Neural crest cell (in vitro differentiated cells): ENCODE results near the gene E4F1. TPM values are rescaled to one million over a fixed set of nuclear protein-coding genes. Genes with fewer than 3 reads are reported as not detected.
"Not testable (repeated sequence)": the region's sequence is repeated elsewhere in the genome, so short reads cannot be mapped to it uniquely, and the experiment has no call there.

Source experiments
- DNase-seq: peaks from one replicate; pipeline ENCODE4 v3.0.0; 2021; ENCODE audit warnings: low read depth, mixed read lengths, low spot score
- H3K27ac Mint-ChIP-seq: one replicate; pipeline ENCODE4 v1.8.0; 2021; ENCODE audit warnings: mild to moderate bottlenecking, mixed read lengths; ENCODE audit not compliant: unreplicated experiment
- H3K27me3 Mint-ChIP-seq: 2 replicates; pipeline ENCODE4 v1.8.0; 2021; ENCODE audit warnings: low read depth, mild to moderate bottlenecking, mixed read lengths
- H3K36me3 Mint-ChIP-seq: 2 replicates; pipeline ENCODE4 v1.8.0; 2021; ENCODE audit warnings: low read depth, mild to moderate bottlenecking, mixed read lengths
- H3K4me1 Mint-ChIP-seq: 2 replicates; pipeline ENCODE4 v1.8.0; 2021; ENCODE audit warnings: mixed read lengths
- H3K4me3 Mint-ChIP-seq: one replicate; pipeline ENCODE4 v1.8.0; 2021; ENCODE audit warnings: mild to moderate bottlenecking, mixed read lengths
- H3K9me3 Mint-ChIP-seq: 2 replicates; pipeline ENCODE4 v1.8.0; 2021; ENCODE audit warnings: mixed read lengths
- total RNA-seq: library from RNA; stranded (reverse); gene quantifications from 2 replicates; pipeline ENCODE4 v1.2.1, GENCODE V29; 2021
- TF ChIP-seq, protein P1 (sequence below): fragments of 200-600 bp; sonication (generic); conservative IDR thresholded peaks from 2 replicates; pipeline ENCODE4 v1.5.0; 2021; ENCODE audit warnings: antibody characterized with exemption, mild to moderate bottlenecking

Gene E4F1
- total RNA-seq, 1 donor from 2014 or later: 38.9 TPM

DNA sequence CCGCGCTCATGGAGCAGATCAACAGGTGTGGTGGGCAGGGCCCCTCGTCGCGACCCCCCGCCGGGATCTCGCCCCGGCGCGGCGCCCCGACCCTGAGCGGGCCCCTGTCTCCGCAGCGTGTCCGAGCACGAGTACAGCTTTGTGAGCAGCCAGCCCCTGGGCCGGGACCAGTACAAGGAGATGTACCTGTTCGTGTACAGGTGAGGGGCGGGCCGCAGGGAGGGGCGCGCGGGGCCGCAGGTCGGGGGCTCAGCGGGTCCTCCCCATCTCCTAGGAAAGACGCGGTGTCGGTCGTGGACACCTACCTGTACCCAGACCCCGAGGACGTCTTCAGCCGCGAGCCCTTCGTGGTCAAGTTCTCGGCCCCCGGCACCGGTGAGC lies 13.7 kb downstream of the E4F1 start:
- no peak for DNase-seq
- no peak overlapping the region for H3K4me3 Mint-ChIP-seq

DNA sequence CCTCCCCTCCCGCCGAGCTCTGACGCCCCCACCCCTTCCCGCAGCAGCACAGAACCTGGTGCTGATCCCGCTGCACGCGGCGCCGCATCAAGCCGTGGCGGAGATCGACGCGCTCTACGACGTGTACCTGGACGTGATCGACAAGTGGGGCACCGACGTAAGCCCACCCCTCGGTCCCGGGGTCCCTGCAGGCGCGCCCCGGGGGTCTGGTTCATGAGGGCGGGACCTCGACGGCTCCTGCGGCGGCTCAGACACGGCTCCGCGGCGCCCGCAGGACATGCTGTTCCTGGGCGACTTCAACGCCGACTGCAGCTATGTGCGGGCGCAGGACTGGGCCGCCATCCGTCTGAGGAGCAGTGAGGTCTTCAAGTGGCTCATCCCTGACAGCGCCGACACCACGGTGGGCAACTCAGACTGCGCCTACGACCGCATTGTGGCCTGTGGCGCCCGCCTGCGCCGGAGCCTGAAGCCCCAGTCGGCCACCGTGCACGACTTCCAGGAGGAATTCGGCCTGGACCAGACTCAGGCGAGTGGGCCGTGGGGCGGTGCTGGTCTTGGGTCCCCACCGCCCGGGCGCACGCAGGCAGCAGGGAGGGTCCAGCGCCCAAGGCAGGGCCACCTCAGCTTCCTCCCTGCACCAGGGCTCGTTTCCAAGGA lies 14.2 kb downstream of the E4F1 start:
- DNase-seq: no peak
- H3K4me3 Mint-ChIP-seq: peak overlapping the region; percentile 54
- no peaks in the 10 kb centered on the region for H3K4me1 Mint-ChIP-seq
- H3K27me3 Mint-ChIP-seq: peaks cover 40% of the 10 kb centered on the region
- H3K36me3 Mint-ChIP-seq: peaks cover 5% of the 10 kb centered on the region
- TF ChIP-seq, protein P1, sequence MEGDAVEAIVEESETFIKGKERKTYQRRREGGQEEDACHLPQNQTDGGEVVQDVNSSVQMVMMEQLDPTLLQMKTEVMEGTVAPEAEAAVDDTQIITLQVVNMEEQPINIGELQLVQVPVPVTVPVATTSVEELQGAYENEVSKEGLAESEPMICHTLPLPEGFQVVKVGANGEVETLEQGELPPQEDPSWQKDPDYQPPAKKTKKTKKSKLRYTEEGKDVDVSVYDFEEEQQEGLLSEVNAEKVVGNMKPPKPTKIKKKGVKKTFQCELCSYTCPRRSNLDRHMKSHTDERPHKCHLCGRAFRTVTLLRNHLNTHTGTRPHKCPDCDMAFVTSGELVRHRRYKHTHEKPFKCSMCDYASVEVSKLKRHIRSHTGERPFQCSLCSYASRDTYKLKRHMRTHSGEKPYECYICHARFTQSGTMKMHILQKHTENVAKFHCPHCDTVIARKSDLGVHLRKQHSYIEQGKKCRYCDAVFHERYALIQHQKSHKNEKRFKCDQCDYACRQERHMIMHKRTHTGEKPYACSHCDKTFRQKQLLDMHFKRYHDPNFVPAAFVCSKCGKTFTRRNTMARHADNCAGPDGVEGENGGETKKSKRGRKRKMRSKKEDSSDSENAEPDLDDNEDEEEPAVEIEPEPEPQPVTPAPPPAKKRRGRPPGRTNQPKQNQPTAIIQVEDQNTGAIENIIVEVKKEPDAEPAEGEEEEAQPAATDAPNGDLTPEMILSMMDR: no peak
- H3K9me3 Mint-ChIP-seq: no peaks in the 10 kb centered on the region
- H3K27ac Mint-ChIP-seq: no peak overlapping the region

More for the DNA sequence above, 13.7 kb downstream of the E4F1 start:
- Mint-ChIP-seq H3K4me1 (no peaks in the 10 kb centered on the region), H3K36me3 (peaks cover 2% of the 10 kb centered on the region), H3K9me3 (no peaks in the 10 kb centered on the region), H3K27me3 (peaks cover 37% of the 10 kb centered on the region), H3K27ac (no peak overlapping the region)
- TF ChIP-seq, protein P1: no peak

DNA sequence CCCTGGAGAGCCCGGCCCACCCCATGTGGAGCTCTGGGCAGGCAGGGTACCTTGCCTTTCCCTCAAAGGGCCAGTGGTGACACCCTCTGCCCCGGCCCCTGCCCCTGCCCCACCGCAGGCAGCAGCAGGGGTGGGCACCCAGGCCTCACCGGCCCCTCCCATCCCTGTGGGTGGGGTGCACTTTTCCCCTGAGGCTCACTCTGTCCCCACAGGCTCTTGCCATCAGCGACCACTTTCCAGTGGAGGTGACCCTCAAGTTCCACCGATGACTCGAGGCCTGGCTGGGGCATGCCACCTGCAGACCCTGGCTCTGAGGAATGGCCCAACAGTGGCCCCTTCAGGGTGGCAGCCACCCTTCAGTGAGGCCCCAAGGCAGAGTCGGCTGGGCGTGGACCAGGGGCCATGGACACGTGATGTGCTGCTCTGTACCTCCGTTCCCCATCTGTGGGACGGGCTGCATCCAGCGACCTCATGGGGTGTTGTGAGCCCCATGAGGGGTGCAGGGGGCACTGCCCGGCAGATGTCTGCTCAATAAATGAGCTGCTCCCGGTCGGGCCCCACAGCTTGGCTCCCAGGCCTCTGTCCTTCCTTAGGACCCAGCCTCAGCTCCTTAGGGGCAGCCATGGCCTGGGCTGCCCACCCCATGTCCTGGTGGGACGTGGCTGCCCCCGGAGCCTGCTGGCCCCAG lies 14.9 kb downstream of the E4F1 start:
- no peak for DNase-seq
- no peak overlapping the region for H3K27ac Mint-ChIP-seq
- peaks cover 5% of the 10 kb centered on the region for H3K36me3 Mint-ChIP-seq
- H3K27me3 Mint-ChIP-seq: peaks cover 40% of the 10 kb centered on the region
- no peaks in the 10 kb centered on the region for H3K4me1 Mint-ChIP-seq
- no peaks in the 10 kb centered on the region for H3K9me3 Mint-ChIP-seq
- TF ChIP-seq, protein P1: no peak
- H3K4me3 Mint-ChIP-seq: no peak overlapping the region

DNA sequence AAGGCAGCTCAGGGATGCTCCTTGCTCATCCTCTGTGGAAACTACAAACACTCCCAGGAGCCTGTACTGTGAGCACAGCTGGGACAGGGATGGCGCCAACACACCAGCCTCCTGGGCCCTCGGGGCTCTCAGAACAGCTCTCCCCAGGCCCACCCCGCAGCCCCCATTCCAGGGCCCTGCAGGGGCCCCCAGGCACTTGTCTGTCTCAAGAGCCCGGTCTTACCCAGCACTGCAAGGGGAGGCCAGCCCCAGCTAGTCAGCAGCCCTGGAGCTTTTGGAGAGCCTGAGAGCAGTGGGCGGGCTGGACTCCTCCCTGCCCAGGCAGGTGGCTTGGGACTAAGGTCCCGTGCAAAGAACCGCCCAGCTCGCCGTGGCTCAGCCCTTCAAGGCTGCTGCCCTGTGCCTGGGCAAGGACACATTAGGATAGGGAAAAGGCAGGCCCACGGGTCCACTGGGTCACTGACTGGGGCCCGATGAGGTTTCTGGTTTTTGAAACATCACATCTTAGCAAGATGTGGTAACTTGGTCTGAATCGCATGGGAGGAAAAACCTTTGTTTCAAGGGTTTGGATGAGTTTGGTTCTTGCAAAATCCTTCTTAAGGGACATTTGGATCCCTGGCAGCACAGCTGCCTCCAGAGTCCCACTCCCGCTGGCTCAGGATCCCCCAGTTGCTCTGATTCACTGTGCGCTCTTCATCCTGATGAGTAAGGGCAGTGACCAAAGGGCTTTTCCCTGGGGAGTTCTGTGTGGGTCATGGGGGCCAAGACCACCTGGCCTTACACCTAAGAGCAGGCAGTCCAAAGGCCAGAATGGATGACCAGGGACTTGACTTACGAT lies 15.7 kb downstream of the E4F1 start:
- Mint-ChIP-seq H3K27ac (no peak overlapping the region), H3K9me3 (no peaks in the 10 kb centered on the region), H3K27me3 (peaks cover 40% of the 10 kb centered on the region), H3K4me1 (no peaks in the 10 kb centered on the region), H3K4me3 (peak overlapping the region; percentile 64), H3K36me3 (peaks cover 5% of the 10 kb centered on the region)
- TF ChIP-seq, protein P1: no peak
- no peak for DNase-seq

DNA sequence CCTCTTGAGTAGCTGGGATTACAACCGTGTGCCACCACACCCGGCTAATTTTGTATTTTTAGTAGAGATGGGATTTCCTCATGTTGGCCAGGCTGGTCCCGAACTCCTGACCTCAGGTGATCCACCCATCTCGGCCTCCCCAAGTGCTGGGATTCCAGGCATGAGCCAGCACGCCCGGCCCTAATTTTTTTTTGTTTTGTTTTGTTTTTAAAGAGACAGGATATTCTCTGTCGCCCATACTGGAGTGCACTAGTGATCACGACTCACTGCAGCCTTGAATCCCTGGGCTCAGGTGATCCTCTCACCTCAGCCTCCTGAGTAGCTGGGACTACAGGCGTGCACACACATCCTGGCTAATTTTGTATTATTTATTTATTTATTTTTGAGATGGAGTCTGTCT lies 16.9 kb downstream of the E4F1 start:
- H3K9me3 Mint-ChIP-seq, DNase-seq, H3K4me1 Mint-ChIP-seq, H3K36me3 Mint-ChIP-seq, H3K4me3 Mint-ChIP-seq, H3K27ac Mint-ChIP-seq: not testable (repeated sequence)
- H3K27me3 Mint-ChIP-seq: peaks cover 39% of the 10 kb centered on the region
